CD4-positive, alpha-beta T cell treated with Interleukin-21 for 1 hour (primary cell): Measurements from ENCODE around the gene PPP1R3C.

Experiments
- DNase-seq: peaks from one replicate; pipeline ENCODE4 v3.0.0-alpha.2; 2020

The PPP1R3C gene

GRCh38 chr10:91632671-91633550, at the start of gene PPP1R3C:
Gene PPP1R3C (minus strand): TSS chr10:91633071. CDS start chr10:91632969, 102 bp downstream.
- DNase-seq = peak; percentile 28

GRCh38 chr10:91681361-91682276, 48.7 kb upstream of the PPP1R3C start:
- DNase-seq = no peak

GRCh38 chr10:91680487-91680886, 47.6 kb upstream of the PPP1R3C start:
- DNase-seq = no peak

GRCh38 chr10:91679296-91679695, 46.4 kb upstream of the PPP1R3C start:
- DNase-seq = no peak

GRCh38 chr10:91677911-91678310, 45.0 kb upstream of the PPP1R3C start:
- no peak for DNase-seq

GRCh38 chr10:91672021-91672608, 39.2 kb upstream of the PPP1R3C start:
- no peak for DNase-seq

- DNase-seq = no peak
Measured at GRCh38 chr10:91668913-91669312, 36.0 kb upstream of the PPP1R3C start.

- no peak for DNase-seq
Measured at GRCh38 chr10:91665842-91666241, 33.0 kb upstream of the PPP1R3C start.

GRCh38 chr10:91664426-91664825, 31.6 kb upstream of the PPP1R3C start:
- no peak for DNase-seq

- DNase-seq = no peak
Measured at GRCh38 chr10:91662993-91663392, 30.1 kb upstream of the PPP1R3C start.

- DNase-seq = no peak
Measured at GRCh38 chr10:91653219-91653870, 20.5 kb upstream of the PPP1R3C start.

- no peak for DNase-seq
Measured at GRCh38 chr10:91652364-91652763, 19.5 kb upstream of the PPP1R3C start.

GRCh38 chr10:91643700-91644099, 10.8 kb upstream of the PPP1R3C start:
- DNase-seq = no peak

GRCh38 chr10:91642831-91643692, 10.2 kb upstream of the PPP1R3C start:
- DNase-seq = no peak

GRCh38 chr10:91636892-91637291, 4.0 kb upstream of the PPP1R3C start:
- DNase-seq = no peak

GRCh38 chr10:91635401-91636400, 2.8 kb upstream of the PPP1R3C start:
- DNase-seq = peak; percentile 58

GRCh38 chr10:91634898-91635297, 2.0 kb upstream of the PPP1R3C start:
- DNase-seq = no peak

GRCh38 chr10:91634246-91634645, 1.4 kb upstream of the PPP1R3C start:
- no peak for DNase-seq

- no peak for DNase-seq
Measured at GRCh38 chr10:91630625-91631024, 2.2 kb downstream of the PPP1R3C start.
